ENCODE measurements around the gene RAPGEF5. TPM values are rescaled to one million over a fixed set of nuclear protein-coding genes. Genes with fewer than 3 reads are reported as not detected.

Gene RAPGEF5
- total and polyA plus RNA-seq, 10 of the 15 experiments (the other 5 are each of a cell fraction or from before 2014, with no cell fraction given): 0.38 to 4.0 (median 1.6) TPM; not detected in 1

GRCh38 chr7:22143491-22143890, 213.5 kb downstream of the RAPGEF5 start:
- Histone ChIP-seq H3K4me2 (ENCODE audit: control insufficient read depth, insufficient read depth) (no peak overlapping the region), H3K4me1 (ENCODE audit: control insufficient read depth, insufficient read depth, low read length) (no peaks in the 10 kb centered on the region), H3K79me2 (ENCODE audit: control insufficient read depth, insufficient read depth, low read length) (no peaks in the 10 kb centered on the region), H4K20me1 (ENCODE audit: control insufficient read depth, insufficient read depth) (no peaks in the 10 kb centered on the region), H3K27ac (ENCODE audit: control insufficient read depth, insufficient read depth) (no peak overlapping the region), H2AFZ (ENCODE audit: control insufficient read depth, low read depth, low read length) (no peak overlapping the region), H3K27me3 (replicated peaks in 1 of 2; ENCODE audit: control insufficient read depth in 2 of 2, insufficient read depth in 2 of 2, low read length in 1 of 2) (no peaks in the 10 kb centered on the region), H3K9ac (ENCODE audit: control insufficient read depth, insufficient read depth, low read length) (no peak overlapping the region), H3K36me3 (ENCODE audit: control insufficient read depth in 2 of 2, insufficient read depth in 2 of 2, low read length in 1 of 2) (no peaks in the 10 kb centered on the region; a peak in 1 of 4 replicates), H3K9me3 (replicated peaks; ENCODE audit: control insufficient read depth, insufficient read depth, low read length) (no peaks in the 10 kb centered on the region), H3K4me3 (no peak overlapping the region)
- intact Hi-C loops (cut with micrococcal nuclease; ENCODE audit: unreplicated experiment): no loop called here
- in situ Hi-C loops (cut with MboI): no loop called here
- ATAC-seq: no peak
- BruUV-seq (replicated peaks): no TSS peak
- SMC1A ChIA-PET (ENCODE audit: uncharacterized antibody, unreplicated experiment): no interaction called here
- no peak for FAIRE-seq
- CTCF ChIA-PET: interaction anchor here (0.7 kb wide), 1 partner anchor 136 kb away, joined by 3 read pairs; no protein-coding TSS in a partner anchor
- TF ChIP-seq KAT2A (conservative IDR thresholded peaks at IDR 0.05; ENCODE audit: control insufficient read depth, low read depth, low read length) (no peak), CBFB (IDR thresholded peaks at IDR 0.05; ENCODE audit: low read depth) (no peak), ZNF622 (IDR thresholded peaks at IDR 0.05) (no peak), YBX1 (IDR thresholded peaks at IDR 0.05) (no peak), NFIC (IDR thresholded peaks at IDR 0.05; ENCODE audit: low read depth, low read length) (no peak), NR2C2 (IDR thresholded peaks at IDR 0.05; ENCODE audit: borderline replicate concordance, control insufficient read depth, insufficient read length, low read depth) (no peak), NR2C1 (IDR thresholded peaks at IDR 0.05) (no peak), FOXM1 (IDR thresholded peaks at IDR 0.05; ENCODE audit: low read depth, low read length) (no peak), MEF2A (IDR thresholded peaks at IDR 0.05; ENCODE audit: insufficient read depth, low read depth, low read length) (no peak), MEF2B (IDR thresholded peaks at IDR 0.05; ENCODE audit: partially characterized antibody, poor library complexity, severe bottlenecking) (no peak), SMAD1 (IDR thresholded peaks at IDR 0.05; ENCODE audit: low read depth, partially characterized antibody) (no peak), ATF2 (IDR thresholded peaks at IDR 0.05; ENCODE audit: low read length) (no peak), ZNF217 (IDR thresholded peaks at IDR 0.05) (no peak), ESRRA (IDR thresholded peaks at IDR 0.05; ENCODE audit: low read length) (no peak), MXI1 (IDR thresholded peaks at IDR 0.05; ENCODE audit: low read depth, low read length) (no peak)
- TF ChIP-seq, protein P1, sequence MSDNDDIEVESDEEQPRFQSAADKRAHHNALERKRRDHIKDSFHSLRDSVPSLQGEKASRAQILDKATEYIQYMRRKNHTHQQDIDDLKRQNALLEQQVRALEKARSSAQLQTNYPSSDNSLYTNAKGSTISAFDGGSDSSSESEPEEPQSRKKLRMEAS (IDR thresholded peaks at IDR 0.05; ENCODE audit: low read depth, low read length): no peak
- TF ChIP-seq, protein P2, sequence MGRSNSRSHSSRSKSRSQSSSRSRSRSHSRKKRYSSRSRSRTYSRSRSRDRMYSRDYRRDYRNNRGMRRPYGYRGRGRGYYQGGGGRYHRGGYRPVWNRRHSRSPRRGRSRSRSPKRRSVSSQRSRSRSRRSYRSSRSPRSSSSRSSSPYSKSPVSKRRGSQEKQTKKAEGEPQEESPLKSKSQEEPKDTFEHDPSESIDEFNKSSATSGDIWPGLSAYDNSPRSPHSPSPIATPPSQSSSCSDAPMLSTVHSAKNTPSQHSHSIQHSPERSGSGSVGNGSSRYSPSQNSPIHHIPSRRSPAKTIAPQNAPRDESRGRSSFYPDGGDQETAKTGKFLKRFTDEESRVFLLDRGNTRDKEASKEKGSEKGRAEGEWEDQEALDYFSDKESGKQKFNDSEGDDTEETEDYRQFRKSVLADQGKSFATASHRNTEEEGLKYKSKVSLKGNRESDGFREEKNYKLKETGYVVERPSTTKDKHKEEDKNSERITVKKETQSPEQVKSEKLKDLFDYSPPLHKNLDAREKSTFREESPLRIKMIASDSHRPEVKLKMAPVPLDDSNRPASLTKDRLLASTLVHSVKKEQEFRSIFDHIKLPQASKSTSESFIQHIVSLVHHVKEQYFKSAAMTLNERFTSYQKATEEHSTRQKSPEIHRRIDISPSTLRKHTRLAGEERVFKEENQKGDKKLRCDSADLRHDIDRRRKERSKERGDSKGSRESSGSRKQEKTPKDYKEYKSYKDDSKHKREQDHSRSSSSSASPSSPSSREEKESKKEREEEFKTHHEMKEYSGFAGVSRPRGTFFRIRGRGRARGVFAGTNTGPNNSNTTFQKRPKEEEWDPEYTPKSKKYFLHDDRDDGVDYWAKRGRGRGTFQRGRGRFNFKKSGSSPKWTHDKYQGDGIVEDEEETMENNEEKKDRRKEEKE (IDR thresholded peaks at IDR 0.05): no peak
- DNase-seq (ENCODE audit: low read depth, low spot score): no peak
- POLR2A ChIA-PET: no interaction called here
- WGBS (ENCODE audit: insufficient coverage, insufficient replicate concordance, low lambda C conversion rate, missing lambda C conversion rate): 2% methylated on average over 3 of the region's 3 CpGs
- RAD21 ChIA-PET (ENCODE audit: unreplicated experiment): no interaction called here

Measured in GM12878 (cell line).